ENCODE data around the gene PAPPA2.

The PAPPA2 gene

GRCh38 chr1:176504848-176505553 lies 42.0 kb downstream of the PAPPA2 start:
- DNase-seq = no peak

GRCh38 chr1:176512966-176513365 lies 50.0 kb downstream of the PAPPA2 start:
- DNase-seq = no peak

GRCh38 chr1:176515310-176515709 lies 52.3 kb downstream of the PAPPA2 start:
- DNase-seq = no peak

- no peak for DNase-seq
Observed at GRCh38 chr1:176517484-176517883, 54.5 kb downstream of the PAPPA2 start.

GRCh38 chr1:176521211-176521610 lies 58.2 kb downstream of the PAPPA2 start:
- no peak for DNase-seq

- DNase-seq = no peak
Observed at GRCh38 chr1:176522310-176522845, 59.4 kb downstream of the PAPPA2 start.

- no peak for DNase-seq
Observed at GRCh38 chr1:176529395-176530090, 66.6 kb downstream of the PAPPA2 start.

GRCh38 chr1:176531036-176531435 lies 68.1 kb downstream of the PAPPA2 start:
- DNase-seq = no peak

- DNase-seq = no peak
Observed at GRCh38 chr1:176531921-176532897, 69.2 kb downstream of the PAPPA2 start.

GRCh38 chr1:176533020-176533419 lies 70.0 kb downstream of the PAPPA2 start:
- DNase-seq = no peak

GRCh38 chr1:176536588-176536987 lies 73.6 kb downstream of the PAPPA2 start:
- DNase-seq = no peak

GRCh38 chr1:176539018-176539417 lies 76.0 kb downstream of the PAPPA2 start:
- DNase-seq = no peak

GRCh38 chr1:176540428-176540827 lies 77.5 kb downstream of the PAPPA2 start:
- DNase-seq = no peak

- DNase-seq = no peak
Observed at GRCh38 chr1:176541663-176542062, 78.7 kb downstream of the PAPPA2 start.

GRCh38 chr1:176542352-176542751 lies 79.4 kb downstream of the PAPPA2 start:
- DNase-seq = no peak

GRCh38 chr1:176543360-176544129 lies 80.6 kb downstream of the PAPPA2 start:
- DNase-seq = no peak

GRCh38 chr1:176545034-176545639 lies 82.2 kb downstream of the PAPPA2 start:
- DNase-seq = no peak

GRCh38 chr1:176546825-176547224 lies 83.8 kb downstream of the PAPPA2 start:
- no peak for DNase-seq

- peak; percentile 40 for DNase-seq
Observed at GRCh38 chr1:176551146-176551545, 88.2 kb downstream of the PAPPA2 start.

GRCh38 chr1:176552217-176552991 lies 89.4 kb downstream of the PAPPA2 start:
- peak; percentile 46 for DNase-seq

- peak; percentile 61 for DNase-seq
Observed at GRCh38 chr1:176552999-176553398, 90.0 kb downstream of the PAPPA2 start.

All from left hindlimb (tissue), 1 donor.